ENCODE data around the gene FAF2.
A peak's percentile ranks its signal among the peaks of the same experiment; 100 is the strongest.
"Not testable (repeated sequence)": the region's sequence is repeated elsewhere in the genome, so short reads cannot be mapped to it uniquely, and the experiment has no call there.

Gene FAF2

GRCh38 chr5:176547802-176548201 lies 99.6 kb downstream of the FAF2 start:
- DNase-seq = peak; percentile 49 to 52

GRCh38 chr5:176548967-176549444 lies 100.8 kb downstream of the FAF2 start, which contains the start of gene CDHR2:
CDHR2 (plus strand) TSS chr5:176549342; CDS start chr5:176565353, 16,011 bp downstream.
- DNase-seq = no peak

- DNase-seq = no peak
Measured at GRCh38 chr5:176549871-176550270, 101.7 kb downstream of the FAF2 start.

- peak in 1 of 2 donors; percentile 42 for DNase-seq
Measured at GRCh38 chr5:176550275-176550831, 102.2 kb downstream of the FAF2 start.

GRCh38 chr5:176550937-176551336 lies 102.8 kb downstream of the FAF2 start:
- DNase-seq = not testable (repeated sequence)

GRCh38 chr5:176552332-176552869 lies 104.2 kb downstream of the FAF2 start:
- DNase-seq = no peak

- DNase-seq = no peak
Measured at GRCh38 chr5:176553260-176554085, 105.3 kb downstream of the FAF2 start.

GRCh38 chr5:176557846-176558245 lies 109.7 kb downstream of the FAF2 start:
- no peak for DNase-seq

Measured in CD4-positive, alpha-beta T cell treated with Interleukin-4 for 1 hour (primary cell).